HuH-7.5 (cell line): Measurements from ENCODE around the gene JUND.

Source experiments
- DNase-seq: peaks from one replicate; pipeline ENCODE4 v3.0.0; 2011; ENCODE audit warnings: low spot score

Gene JUND

GRCh38 chr19:18269070-18269723 is 12.2 kb downstream of the JUND start:
- no peak for DNase-seq

- no peak for DNase-seq
These were observed 14.4 kb downstream of the JUND start for GRCh38 chr19:18266771-18267686.

DNA sequence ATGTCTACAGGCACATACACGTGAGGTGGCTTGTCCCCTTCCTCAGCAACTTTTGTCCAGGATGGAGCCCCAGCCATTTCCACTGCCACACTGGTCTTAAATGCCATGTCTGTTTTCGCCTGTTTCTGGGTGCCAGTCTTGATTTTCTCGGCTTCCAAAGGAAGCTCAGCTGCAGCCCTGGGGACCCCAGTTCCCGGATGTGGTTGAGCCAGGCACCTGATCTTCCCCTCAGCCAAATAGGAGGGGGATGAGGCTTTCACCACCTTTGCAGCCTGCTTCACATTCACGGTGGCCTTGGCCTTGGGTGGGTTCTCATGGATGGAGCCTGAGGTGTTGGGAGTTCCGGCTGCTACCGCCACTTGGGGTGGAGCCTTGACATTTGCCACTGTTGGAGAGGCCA is 15.8 kb downstream of the JUND start:
- DNase-seq, result no peak

DNA sequence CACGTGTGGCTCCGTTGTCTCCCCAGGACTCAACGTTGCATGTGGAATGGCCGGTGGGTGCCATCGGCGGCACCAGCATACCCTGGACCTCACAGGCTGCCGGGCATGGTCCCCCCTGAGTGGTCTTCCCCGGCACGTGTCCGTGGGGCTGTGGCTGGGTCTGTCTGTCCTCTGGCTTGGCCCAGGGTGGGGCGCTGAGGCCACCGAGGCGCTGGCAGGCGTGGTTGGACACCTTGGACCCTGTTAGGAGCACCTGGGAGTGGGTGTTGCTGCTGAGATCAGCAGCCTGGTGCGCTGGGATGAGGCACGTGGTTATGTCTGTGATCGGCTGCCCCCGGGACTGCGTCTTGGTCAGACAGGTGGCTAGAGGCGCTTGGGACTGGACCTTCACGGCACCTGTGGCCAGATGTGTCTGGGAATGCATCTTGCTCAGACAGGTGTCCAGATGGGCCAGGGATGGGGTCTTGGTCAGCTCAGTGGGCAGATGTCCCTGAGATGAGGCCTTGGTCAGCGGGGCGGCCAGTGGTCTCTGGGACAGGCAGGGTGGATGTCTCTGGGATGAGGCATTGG is 16.4 kb downstream of the JUND start:
- no peak for DNase-seq

GRCh38 chr19:18264137-18264854 is 17.1 kb downstream of the JUND start:
- no peak for DNase-seq

DNA sequence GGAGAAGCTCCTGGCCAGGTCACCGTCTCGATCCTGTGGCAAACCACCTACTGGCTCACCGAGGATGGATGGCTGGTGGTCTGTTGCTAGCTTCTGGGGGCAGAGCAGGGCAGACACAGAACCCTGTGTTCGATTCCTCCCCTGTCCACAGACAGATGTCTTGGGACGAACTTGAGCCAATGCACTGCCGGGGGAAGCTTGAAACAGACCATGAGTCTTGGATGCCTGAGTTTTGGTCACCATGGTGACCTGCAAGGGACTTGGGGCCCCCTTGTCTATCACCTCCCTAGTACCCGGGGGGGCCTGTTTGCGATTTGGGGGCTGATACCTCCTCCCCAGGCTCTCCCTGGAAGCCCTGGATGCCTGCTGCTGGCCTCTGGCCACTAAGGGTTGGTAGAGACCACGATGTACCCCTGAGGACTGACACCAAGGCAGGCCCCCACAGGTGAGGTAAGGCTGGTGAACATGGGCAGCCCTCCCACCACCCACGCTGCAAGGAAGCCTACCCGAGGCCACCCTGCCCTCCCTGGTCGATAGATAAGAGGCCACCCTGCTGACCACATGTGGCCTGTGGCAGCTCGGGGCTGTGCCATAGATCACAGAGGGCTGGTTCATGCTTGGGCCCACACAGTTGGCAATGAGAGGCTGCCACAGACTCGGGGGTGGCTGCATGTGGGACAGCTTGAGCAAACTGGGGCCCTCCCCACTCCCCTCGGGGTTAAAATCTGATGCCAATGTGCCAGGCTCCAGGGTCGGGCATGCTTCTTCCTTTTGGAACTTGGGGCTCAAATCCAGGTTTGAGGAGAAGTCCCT is 17.9 kb downstream of the JUND start:
- DNase-seq, result no peak

GRCh38 chr19:18262917-18263316 is 18.5 kb downstream of the JUND start:
- DNase-seq, result no peak

DNA sequence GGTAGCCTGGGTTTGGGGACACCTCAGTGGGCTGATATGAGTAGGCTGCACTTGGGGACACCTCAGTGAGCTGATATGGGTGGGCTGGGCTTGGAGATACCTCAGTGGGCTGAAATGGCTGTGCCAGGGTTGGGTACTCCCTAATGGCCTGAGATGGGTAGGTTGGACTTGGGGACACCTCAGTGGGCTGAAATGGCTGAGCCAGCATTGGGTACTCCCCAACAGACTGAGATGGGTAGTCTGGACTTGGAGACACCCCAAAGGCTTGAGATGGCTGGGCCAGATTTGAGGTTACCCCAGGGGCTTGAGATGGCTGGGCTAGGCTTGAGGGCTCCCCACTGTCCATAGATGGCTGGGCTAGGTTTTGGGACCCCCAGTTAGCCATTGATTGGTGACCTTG is 19.3 kb downstream of the JUND start:
- DNase-seq, result no peak

- no peak for DNase-seq
These were observed 19.9 kb downstream of the JUND start for GRCh38 chr19:18261474-18261873.

- DNase-seq, result no peak
These were observed 21.5 kb downstream of the JUND start for GRCh38 chr19:18259893-18260292.

GRCh38 chr19:18257503-18258470 is 23.6 kb downstream of the JUND start:
- no peak for DNase-seq

GRCh38 chr19:18254546-18255503 is 26.6 kb downstream of the JUND start:
- DNase-seq, result no peak

- no peak for DNase-seq
These were observed 27.7 kb downstream of the JUND start for GRCh38 chr19:18253716-18254115.

- no peak for DNase-seq
These were observed 28.3 kb downstream of the JUND start for GRCh38 chr19:18253130-18253529.

- no peak for DNase-seq
These were observed 29.1 kb downstream of the JUND start for GRCh38 chr19:18252370-18252717.

DNA sequence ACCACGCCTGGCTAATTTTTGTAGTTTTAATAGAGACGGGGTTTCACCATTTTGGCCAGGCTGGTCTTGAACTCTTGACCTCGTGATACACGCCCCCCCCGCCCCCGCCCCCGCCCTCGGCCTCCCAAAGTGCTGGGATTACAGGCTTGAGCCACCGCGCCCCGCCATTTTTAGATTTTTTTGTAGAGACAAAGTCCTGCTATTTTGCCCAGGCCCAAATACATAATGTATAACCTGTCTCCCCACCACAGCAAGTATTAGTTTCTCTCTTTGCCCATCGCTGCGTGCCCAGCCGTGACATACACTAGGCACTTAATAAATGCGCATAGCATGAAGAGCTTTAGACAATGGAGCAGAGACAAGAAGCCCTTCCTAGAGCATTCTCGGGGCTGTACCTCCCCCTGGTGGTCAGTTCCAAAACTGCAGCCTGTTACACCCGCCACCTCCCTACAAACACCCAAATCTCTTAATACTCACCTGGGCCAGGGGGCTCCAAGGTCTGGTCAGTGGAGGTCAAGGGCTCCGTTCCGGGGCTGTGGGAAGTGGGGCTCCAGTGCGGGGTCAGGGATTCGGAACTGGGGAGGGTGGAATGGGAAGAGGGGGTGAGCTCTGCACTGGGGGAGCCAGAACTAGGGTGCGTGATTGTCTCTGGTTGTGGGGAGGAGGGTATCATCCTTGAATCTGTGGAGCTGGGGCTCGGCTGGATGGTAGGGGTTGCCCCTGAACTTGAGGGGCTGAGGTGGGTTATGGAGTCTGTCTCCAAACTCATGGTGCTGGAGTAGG is 29.6 kb downstream of the JUND start:
- peak; percentile 85 for DNase-seq

GRCh38 chr19:18249834-18250233 is 31.6 kb downstream of the JUND start:
- no peak for DNase-seq

DNA sequence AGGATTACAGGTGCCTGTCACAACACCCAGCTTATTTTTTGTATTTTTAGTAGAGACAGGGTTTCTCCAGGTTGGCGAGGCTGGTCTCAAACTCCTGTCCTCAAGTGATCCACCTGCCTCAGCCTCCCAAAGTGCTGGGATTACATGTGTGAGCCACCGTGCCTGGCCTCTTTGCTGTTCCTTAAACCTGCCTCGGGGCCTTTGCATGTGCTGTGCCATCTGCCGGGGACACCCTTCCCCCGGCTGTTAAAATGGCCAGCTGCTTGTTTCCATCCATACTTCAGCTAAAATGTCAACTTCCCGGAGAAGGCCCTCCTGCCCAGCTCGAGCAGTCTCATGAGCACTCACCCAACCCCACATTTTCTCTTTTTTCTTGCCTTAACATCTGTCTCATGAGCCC is 36.1 kb downstream of the JUND start:
- DNase-seq, result no peak

DNA sequence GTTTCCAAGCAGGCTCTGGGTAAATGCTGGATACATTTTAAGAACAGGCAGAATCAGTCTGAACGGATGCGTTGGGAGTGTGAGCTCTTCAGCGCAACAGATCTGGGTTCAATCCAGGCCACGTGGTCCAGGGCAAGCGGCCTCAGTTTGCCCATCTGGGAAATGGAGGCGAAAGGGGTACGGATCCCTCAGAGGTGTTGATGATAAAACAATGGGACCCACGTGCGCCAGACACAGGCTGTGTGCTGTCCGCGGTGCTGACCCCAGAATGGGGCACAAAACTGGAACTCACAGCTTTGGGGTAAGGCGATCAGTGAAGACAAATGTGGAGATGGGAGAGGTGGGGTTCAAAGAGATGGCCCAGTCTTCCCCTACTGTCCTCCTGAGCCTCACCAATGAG is 42.1 kb downstream of the JUND start:
- DNase-seq, result no peak
